ENCODE results near the gene HHIPL1. TPM values are rescaled to one million over a fixed set of nuclear protein-coding genes. Genes with fewer than 3 reads are reported as not detected.

The HHIPL1 gene
- polyA plus RNA-seq, 2 of the 4 experiments (the other 2 are of a cell fraction), result 0.19 to 0.23 TPM

DNA sequence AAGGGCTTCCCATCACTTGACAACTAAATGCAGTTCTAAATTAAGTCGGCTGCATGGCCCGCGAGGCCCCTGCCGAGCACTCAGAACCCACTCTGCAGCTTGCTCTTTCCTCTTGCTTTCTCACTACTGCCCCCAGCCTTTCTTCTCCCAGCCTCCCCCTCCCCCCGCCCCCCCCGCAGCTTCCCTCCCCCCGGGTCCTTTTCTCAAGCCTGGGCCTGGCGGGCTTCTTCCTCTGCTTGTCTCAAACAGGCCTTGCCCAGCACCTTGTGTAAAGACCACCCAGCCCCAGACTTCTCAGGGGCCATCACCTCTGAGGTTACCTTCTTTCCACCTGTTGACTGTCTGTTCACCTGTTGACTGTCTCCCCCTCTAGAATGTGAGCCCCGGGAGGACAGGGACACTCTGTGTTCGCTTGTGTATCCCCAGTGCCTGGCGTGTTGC, 40.2 kb downstream of the HHIPL1 start:
- Histone ChIP-seq H3K4me2 (no peak overlapping the region), H3K4me3 (no peak overlapping the region), H3K9me3 (no peaks in the 10 kb centered on the region), H3K27ac (no peak overlapping the region), H3K4me1 (peaks cover 4% of the 10 kb centered on the region)
- FAIRE-seq, result no peak
- no peak for DNase-seq (ENCODE audit: low read depth in 1 of 2, low spot score in 1 of 2)
- TF ChIP-seq RCOR1 (IDR thresholded peaks at IDR 0.05; ENCODE audit: low read depth, low read length) (no peak), SREBF2 (IDR thresholded peaks at IDR 0.05) (no peak)
- TF ChIP-seq, protein P1, sequence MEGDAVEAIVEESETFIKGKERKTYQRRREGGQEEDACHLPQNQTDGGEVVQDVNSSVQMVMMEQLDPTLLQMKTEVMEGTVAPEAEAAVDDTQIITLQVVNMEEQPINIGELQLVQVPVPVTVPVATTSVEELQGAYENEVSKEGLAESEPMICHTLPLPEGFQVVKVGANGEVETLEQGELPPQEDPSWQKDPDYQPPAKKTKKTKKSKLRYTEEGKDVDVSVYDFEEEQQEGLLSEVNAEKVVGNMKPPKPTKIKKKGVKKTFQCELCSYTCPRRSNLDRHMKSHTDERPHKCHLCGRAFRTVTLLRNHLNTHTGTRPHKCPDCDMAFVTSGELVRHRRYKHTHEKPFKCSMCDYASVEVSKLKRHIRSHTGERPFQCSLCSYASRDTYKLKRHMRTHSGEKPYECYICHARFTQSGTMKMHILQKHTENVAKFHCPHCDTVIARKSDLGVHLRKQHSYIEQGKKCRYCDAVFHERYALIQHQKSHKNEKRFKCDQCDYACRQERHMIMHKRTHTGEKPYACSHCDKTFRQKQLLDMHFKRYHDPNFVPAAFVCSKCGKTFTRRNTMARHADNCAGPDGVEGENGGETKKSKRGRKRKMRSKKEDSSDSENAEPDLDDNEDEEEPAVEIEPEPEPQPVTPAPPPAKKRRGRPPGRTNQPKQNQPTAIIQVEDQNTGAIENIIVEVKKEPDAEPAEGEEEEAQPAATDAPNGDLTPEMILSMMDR (IDR thresholded peaks at IDR 0.05), result no peak
- ChIA-PET CTCF (interaction anchor here (0.6 to 5.7 kb wide), 3 partner anchors 46 to 228 kb away, joined by 3 to 36 read pairs (median 3); no protein-coding TSS in a partner anchor), POLR2A (interaction anchor here (1.3 kb wide), 1 partner anchor 68 kb away, joined by 3 read pairs; no protein-coding TSS in a partner anchor)
- no peak for ATAC-seq
- 77% methylated on average over 8 of the region's 11 CpGs for WGBS (ENCODE audit: missing lambda C conversion rate)

DNA sequence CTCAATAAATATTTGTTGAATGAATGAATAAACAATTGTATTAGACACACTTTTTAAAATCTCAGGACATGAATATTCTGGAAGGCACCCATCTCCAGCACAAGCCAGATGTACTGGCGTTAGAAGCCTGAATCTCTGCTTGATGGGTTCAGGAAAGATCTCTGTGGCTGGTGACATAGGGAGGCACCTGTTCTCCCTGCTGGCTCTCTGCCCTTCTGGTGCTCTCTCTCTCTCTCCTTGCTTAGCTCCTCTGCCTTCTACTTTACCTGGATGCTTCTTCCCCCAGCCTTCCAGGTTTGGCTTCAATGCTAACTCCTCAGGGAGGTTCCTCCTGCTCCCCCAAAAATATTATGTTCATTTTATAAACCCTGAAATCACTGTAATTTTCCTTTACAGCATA, 40.7 kb downstream of the HHIPL1 start:
- ATAC-seq (no peak), DNase-seq (ENCODE audit: low read depth in 1 of 2, low spot score in 1 of 2) (no peak), FAIRE-seq (no peak)
- CTCF ChIA-PET, result no interaction called here
- WGBS (ENCODE audit: missing lambda C conversion rate), result 29% methylated on average over 1 of the region's 1 CpG
- TF ChIP-seq, protein P2, sequence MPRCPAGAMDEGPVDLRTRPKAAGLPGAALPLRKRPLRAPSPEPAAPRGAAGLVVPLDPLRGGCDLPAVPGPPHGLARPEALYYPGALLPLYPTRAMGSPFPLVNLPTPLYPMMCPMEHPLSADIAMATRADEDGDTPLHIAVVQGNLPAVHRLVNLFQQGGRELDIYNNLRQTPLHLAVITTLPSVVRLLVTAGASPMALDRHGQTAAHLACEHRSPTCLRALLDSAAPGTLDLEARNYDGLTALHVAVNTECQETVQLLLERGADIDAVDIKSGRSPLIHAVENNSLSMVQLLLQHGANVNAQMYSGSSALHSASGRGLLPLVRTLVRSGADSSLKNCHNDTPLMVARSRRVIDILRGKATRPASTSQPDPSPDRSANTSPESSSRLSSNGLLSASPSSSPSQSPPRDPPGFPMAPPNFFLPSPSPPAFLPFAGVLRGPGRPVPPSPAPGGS (IDR thresholded peaks at IDR 0.05), result no peak
- TF ChIP-seq ZFP36 (IDR thresholded peaks at IDR 0.05; ENCODE audit: borderline replicate concordance, partially characterized antibody), result no peak
- TF ChIP-seq CBX8 (IDR thresholded peaks at IDR 0.05), result no peak
- no peak for TF ChIP-seq TP53 (CRISPR knock-in tag; IDR thresholded peaks at IDR 0.05)
- no peak for TF ChIP-seq EP300 (IDR thresholded peaks at IDR 0.05)
- no peak for TF ChIP-seq JUNB (IDR thresholded peaks at IDR 0.05)
- no peak for TF ChIP-seq SREBF2 (IDR thresholded peaks at IDR 0.05)
- TF ChIP-seq HOXB5 (CRISPR knock-in tag; IDR thresholded peaks at IDR 0.05), result no peak
- TF ChIP-seq, protein P3, sequence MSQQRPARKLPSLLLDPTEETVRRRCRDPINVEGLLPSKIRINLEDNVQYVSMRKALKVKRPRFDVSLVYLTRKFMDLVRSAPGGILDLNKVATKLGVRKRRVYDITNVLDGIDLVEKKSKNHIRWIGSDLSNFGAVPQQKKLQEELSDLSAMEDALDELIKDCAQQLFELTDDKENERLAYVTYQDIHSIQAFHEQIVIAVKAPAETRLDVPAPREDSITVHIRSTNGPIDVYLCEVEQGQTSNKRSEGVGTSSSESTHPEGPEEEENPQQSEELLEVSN (IDR thresholded peaks at IDR 0.05; ENCODE audit: borderline replicate concordance, low read depth), result no peak
- no peak overlapping the region for H3K4me3 ChIP-seq
- no peak overlapping the region for H3K27ac ChIP-seq
- H3K4me2 ChIP-seq, result no peak overlapping the region
- H3K9me3 ChIP-seq, result no peaks in the 10 kb centered on the region
- POLR2A ChIA-PET, result no interaction called here
- peaks cover 4% of the 10 kb centered on the region for H3K4me1 ChIP-seq

DNA sequence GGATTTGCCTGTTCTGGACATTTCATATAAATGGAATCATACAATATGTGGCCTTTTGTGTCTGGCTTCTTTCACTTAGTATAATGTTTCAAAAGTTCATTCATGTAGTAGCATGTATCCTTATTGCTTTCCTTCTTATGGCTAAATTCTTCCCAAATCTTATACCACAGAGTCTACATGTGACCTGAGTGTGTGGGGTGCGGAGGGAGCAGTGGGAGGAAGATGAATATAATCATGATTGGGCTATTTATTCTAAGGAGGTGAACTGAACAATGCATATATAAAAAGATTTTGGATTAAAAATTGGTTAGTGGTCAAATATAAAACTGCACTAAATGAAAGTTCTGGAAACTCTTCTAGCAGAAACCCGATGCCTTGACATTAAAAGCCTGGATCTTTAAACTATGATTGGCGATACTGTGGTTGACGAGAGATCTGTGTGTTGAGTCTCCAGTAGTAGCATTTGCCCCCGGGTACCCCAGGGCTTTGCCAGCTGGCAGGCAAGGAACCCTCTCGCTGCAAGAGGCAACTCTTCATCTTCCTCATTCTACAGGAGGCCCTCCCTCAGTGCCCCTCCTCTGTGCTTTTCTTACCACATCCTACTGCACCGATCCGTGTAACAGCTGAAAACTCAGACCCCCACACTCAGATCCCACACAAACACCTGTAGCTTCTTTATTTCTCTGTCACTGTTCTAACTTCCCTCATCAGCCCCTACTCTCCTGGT, 41.8 kb downstream of the HHIPL1 start:
- 53% methylated on average over 8 of the region's 8 CpGs for WGBS (ENCODE audit: missing lambda C conversion rate)
- no peak overlapping the region for H3K27ac ChIP-seq
- peaks cover 4% of the 10 kb centered on the region for H3K4me1 ChIP-seq
- no peaks in the 10 kb centered on the region for H3K9me3 ChIP-seq
- no peak for ATAC-seq
- TF ChIP-seq, protein P4, sequence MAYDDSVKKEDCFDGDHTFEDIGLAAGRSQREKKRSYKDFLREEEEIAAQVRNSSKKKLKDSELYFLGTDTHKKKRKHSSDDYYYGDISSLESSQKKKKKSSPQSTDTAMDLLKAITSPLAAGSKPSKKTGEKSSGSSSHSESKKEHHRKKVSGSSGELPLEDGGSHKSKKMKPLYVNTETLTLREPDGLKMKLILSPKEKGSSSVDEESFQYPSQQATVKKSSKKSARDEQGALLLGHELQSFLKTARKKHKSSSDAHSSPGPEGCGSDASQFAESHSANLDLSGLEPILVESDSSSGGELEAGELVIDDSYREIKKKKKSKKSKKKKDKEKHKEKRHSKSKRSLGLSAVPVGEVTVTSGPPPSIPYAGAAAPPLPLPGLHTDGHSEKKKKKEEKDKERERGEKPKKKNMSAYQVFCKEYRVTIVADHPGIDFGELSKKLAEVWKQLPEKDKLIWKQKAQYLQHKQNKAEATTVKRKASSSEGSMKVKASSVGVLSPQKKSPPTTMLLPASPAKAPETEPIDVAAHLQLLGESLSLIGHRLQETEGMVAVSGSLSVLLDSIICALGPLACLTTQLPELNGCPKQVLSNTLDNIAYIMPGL (CRISPR knock-in tag; IDR thresholded peaks at IDR 0.05; ENCODE audit: borderline replicate concordance), result no peak
- no peak for TF ChIP-seq TFCP2L1 (CRISPR knock-in tag; IDR thresholded peaks at IDR 0.05)
- TF ChIP-seq HEYL (CRISPR knock-in tag; IDR thresholded peaks at IDR 0.05), result no peak
- no peak for TF ChIP-seq JUNB (IDR thresholded peaks at IDR 0.05)
- no peak for TF ChIP-seq HDAC2 (IDR thresholded peaks at IDR 0.05)
- TF ChIP-seq JUN (IDR thresholded peaks at IDR 0.05), result no peak
- TF ChIP-seq, protein P5, sequence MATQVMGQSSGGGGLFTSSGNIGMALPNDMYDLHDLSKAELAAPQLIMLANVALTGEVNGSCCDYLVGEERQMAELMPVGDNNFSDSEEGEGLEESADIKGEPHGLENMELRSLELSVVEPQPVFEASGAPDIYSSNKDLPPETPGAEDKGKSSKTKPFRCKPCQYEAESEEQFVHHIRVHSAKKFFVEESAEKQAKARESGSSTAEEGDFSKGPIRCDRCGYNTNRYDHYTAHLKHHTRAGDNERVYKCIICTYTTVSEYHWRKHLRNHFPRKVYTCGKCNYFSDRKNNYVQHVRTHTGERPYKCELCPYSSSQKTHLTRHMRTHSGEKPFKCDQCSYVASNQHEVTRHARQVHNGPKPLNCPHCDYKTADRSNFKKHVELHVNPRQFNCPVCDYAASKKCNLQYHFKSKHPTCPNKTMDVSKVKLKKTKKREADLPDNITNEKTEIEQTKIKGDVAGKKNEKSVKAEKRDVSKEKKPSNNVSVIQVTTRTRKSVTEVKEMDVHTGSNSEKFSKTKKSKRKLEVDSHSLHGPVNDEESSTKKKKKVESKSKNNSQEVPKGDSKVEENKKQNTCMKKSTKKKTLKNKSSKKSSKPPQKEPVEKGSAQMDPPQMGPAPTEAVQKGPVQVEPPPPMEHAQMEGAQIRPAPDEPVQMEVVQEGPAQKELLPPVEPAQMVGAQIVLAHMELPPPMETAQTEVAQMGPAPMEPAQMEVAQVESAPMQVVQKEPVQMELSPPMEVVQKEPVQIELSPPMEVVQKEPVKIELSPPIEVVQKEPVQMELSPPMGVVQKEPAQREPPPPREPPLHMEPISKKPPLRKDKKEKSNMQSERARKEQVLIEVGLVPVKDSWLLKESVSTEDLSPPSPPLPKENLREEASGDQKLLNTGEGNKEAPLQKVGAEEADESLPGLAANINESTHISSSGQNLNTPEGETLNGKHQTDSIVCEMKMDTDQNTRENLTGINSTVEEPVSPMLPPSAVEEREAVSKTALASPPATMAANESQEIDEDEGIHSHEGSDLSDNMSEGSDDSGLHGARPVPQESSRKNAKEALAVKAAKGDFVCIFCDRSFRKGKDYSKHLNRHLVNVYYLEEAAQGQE (IDR thresholded peaks at IDR 0.05), result no peak
- no peak for TF ChIP-seq GATA3 (IDR thresholded peaks at IDR 0.05; ENCODE audit: borderline replicate concordance)
- TF ChIP-seq TP53 (CRISPR knock-in tag; IDR thresholded peaks at IDR 0.05), result no peak
- TF ChIP-seq ESRRA (IDR thresholded peaks at IDR 0.05; ENCODE audit: borderline replicate concordance, low read length), result no peak
- no peak for TF ChIP-seq SREBF2 (IDR thresholded peaks at IDR 0.05)
- TF ChIP-seq POLR2A (IDR thresholded peaks at IDR 0.05; ENCODE audit: low read length), result no peak
- TF ChIP-seq RNF2 (IDR thresholded peaks at IDR 0.05; ENCODE audit: borderline replicate concordance, low read depth), result no peak
- no peak for TF ChIP-seq RCOR1 (IDR thresholded peaks at IDR 0.05; ENCODE audit: low read depth, low read length)
- no peak for TF ChIP-seq NR3C1 (IDR thresholded peaks at IDR 0.05)
- TF ChIP-seq, protein P3 (IDR thresholded peaks at IDR 0.05; ENCODE audit: borderline replicate concordance, low read depth), result no peak
- FAIRE-seq, result no peak
- no peak for DNase-seq (ENCODE audit: low read depth in 1 of 2, low spot score in 1 of 2)
- H3K4me2 ChIP-seq, result no peak overlapping the region
- CTCF ChIA-PET, result interaction anchor here (0.8 to 3.4 kb wide), 15 partner anchors 9 to 201 kb away, joined by 3 to 24 read pairs (median 5); partner anchors contain the start of gene EML1
- no peak overlapping the region for H3K4me3 ChIP-seq
- POLR2A ChIA-PET, result no interaction called here
